ENCODE data around the gene RAB31.

RAB31 gene

DNA sequence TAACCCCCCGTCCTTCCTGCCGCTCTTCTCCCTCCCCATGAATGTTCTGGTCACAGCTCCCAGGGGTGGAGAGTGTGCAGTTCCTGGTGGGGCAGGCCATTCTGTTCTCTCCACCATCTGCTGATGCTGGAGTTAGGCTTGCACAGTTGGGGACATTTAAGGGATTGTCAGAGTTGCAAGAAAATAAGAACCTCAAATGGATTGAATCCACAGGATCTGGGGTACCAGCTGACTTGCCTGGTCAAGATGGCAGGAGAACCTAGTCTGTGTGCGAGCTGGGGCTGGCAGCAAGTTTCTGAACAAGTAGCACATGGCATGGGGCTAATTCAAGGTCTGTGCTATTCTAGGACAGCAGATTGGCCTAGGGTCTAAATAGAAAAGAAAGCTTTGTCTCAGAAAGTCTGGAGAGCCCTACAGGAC is 116.9 kb downstream of the RAB31 start:
- no peak for DNase-seq

- DNase-seq: no peak
Measured at GRCh38 chr18:9825571-9826073, 117.5 kb downstream of the RAB31 start.

GRCh38 chr18:9826685-9827084 is 118.6 kb downstream of the RAB31 start:
- DNase-seq: no peak

DNA sequence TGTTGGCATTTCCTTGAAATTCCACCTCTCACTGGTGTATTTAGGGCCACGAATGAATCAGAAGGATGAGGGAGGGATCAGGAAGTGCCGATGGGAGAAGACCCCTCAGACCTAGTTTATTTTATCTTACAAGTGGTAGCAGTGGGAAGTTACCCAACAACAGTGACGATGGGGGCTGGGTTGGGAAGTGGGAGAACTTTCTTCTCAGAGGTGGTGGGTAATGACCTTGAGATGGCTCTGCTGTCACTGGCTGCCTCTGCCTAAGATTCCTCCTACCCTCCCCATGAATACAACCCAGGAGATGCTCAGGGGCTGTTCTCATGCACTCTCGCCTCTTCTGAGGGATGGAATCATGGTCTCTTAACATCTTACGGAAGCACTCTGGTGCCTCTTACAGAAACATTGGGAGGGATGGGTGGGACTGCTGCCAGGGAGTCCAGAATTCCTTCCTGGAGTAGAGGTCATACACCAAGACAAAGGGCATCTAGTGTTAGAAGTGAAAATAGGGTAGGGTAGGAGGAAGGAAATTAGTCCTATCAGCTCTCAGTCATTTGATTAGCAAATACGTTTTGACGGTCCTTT is 119.2 kb downstream of the RAB31 start:
- DNase-seq: no peak

GRCh38 chr18:9827793-9828505 is 119.8 kb downstream of the RAB31 start:
- no peak for DNase-seq

DNA sequence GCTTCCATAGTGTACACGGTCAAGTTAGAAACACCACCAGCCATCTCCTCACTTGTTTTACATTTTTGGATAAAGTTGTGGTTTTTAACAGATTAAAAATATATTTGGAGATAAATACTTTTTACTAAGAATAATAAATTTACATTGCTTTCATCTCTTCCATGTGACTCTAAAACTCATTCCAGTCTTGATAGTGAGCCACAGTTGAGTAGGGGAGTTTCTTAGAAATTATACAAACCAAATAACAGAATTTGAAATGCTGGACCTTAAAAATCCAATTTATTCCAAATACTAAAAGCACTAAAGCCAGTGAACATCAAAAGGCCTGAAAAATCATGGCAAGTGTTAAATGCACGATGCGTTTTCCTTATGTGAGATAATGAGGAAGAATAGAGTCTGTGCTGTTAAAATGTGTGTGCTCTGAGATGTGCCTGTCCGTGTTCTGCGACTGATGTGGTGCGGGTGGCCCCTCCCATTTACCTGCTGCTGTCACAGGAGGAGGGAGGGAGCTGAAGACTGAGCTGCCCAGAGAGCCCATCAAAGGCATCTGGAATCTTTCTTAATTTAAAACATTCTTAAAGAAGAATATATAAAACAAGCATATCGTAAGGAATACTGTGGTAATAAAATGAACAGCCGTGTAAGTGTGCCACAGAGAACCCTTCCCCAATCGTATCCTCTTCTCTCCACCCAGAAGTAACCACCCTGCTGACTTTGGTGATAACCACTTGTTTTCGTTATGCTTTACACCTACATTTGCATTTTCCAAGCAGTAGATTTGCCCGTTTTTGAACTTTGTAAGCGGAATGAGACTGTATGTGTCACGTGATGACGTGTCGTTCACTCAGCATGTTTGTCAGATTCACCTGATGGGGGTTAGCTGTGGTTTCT is 120.7 kb downstream of the RAB31 start:
- DNase-seq: no peak

- DNase-seq: no peak
Measured at GRCh38 chr18:9829397-9829712, 121.3 kb downstream of the RAB31 start.

DNA sequence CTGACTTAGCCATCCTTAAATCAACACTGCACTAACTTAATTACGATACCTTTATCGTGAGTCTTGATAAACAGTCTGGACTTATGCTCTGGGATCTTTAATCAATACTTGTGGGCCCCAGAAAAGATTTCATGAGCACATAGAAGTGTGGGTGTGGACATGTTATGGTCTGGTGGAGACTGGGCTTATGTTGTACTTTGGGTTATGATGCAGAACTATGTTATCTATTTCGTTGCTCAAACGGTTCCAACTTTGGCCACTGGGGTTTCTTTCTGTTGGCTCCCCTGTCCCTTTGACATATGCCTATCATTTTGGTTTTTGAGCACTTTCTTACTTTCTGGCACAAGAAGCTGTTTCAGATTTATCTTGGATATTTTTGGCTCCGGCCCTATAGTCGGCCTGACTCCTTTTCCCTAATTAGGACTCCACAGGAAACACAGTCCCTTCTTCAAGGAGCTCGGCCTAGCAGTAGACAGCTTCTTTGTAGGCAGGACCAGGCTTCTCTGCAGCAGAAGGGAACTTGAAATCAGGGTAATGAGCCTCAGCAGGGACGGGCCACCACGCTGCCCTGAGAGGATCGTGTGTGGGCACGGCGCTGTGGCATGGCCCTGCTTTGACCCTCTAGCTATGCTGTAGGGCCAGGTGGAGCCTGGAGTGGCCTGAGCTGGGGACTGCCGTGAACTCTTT is 123.1 kb downstream of the RAB31 start:
- DNase-seq: no peak

DNA sequence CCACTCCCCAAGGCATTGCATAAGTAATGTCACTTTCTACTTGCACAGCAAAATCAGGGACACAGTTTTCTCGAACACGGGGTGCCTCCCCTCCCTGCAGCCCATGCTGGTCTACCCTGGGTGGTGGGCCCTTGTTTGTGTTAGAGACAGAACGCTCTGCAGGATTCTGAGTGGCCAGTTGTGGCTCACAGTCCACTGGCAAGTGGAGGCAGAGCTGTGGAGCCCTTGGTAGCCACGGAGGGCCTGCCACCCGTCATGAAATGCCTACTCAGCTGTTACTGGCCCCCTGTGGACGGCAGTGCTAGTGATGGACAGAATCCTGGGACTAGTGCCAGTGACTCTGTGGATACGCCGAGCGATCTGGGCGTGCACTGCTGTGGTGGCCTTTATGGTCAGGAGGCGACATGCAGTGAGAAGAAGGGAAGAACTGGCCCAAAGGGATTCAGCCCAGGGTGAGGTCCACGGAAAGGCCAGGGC is 123.7 kb downstream of the RAB31 start:
- DNase-seq: no peak

GRCh38 chr18:9832871-9833270 is 124.8 kb downstream of the RAB31 start:
- DNase-seq: no peak

DNA sequence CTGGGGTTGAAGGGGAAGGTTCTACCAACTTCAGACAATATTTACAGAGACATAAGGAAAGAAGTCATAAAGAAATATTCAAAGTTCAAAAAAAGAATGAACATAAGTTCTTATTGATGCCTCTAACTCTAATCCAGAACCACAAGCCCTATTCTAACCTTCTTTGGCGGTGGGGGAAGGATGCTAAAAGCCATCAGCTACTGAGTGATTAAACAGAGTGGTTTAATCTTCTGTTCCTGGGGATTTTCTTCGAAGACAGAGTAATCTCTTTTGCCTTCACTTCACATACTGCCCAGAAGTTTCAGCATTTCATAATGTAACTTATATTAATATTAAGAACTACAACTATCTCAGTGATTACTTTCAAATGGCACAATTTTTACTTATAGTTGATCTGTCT is 126.5 kb downstream of the RAB31 start:
- DNase-seq: no peak

DNA sequence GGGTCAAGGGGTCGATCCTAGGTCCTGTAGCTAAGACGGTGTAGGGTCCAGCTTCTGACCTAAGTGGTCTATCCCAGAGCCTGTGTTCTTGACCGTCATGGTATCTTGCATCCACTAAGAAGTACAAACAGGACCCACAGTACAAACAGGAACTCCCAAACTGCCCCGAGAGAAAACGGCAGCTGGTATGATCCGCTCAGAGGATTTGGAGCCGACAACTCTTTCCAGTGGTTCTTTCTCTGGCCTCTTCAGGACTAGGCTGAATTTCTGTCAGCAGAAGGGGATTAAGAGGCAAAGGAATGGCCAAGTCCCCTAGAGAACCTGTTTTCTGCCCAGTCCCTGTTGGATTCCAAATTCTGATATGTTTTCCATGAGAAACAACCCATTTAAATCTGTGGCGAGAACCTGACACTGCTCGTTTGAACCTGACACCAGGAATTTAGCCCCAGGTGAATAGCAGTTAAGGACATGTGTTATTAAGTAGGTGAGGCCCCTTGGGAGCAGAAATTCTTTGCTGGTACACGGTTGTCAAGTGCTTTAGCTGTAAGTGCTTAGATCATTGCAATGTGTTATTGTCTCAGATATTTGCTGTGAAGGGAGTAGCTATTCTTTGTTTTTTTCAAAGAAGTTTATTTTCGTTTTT is 127.1 kb downstream of the RAB31 start:
- DNase-seq: no peak

- DNase-seq: no peak
Measured at GRCh38 chr18:9835825-9836224, 127.7 kb downstream of the RAB31 start.

DNA sequence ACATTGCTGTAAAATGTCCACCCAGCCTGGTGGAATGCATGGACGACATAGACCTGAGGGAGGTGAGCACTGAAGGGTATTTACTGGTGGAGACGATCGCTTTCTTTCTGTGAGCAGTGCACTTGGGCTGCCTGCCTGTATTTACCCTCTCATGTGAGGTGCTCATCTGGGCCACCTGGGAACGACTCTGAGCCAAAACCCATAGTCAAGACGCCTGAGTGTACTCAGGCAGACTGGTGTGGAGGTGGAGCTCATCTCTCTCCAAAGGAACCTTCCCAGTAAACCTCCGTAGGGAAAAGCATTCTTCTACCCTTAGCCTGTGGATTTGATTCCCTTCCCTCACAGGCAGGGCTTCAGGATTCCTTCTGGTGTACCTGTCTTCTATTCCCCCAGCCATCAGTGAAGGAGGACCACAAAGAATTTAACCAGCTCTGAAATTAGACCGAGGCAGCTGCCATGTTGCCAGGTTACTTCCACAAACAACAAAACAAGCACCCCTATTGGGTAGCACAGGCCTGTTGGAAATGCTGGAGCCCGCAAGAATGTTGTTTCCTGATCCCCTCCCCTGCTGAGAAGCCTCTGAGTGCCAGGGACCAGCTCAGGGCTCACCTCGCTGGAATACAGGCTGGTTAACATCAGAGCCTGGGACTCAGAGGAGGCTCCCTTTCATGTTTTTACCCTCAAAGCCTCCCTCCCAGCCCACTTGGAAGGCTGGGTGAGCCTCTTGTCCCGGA is 130.2 kb downstream of the RAB31 start:
- no peak for DNase-seq

GRCh38 chr18:9839211-9839610 is 131.1 kb downstream of the RAB31 start:
- DNase-seq: no peak

DNA sequence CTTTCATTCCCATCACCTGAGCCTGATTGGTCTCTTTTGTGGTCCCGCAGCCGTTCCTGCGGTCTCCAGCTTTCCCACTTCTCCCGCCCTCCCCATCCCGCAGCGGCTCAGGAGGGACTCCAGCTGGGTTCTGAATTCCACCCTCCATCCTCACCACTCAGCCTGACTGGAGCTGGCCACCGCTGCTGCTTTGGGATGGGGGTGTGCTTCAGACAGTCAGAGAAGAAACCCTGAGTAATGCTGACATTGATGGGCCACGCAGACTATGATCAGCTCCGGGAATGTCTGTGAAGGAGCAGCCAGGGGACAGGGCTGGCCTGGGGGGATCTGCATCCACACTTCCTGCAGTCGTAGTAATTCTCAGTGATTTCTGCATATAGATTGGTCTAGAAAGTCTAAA is 131.8 kb downstream of the RAB31 start:
- no peak for DNase-seq

DNA sequence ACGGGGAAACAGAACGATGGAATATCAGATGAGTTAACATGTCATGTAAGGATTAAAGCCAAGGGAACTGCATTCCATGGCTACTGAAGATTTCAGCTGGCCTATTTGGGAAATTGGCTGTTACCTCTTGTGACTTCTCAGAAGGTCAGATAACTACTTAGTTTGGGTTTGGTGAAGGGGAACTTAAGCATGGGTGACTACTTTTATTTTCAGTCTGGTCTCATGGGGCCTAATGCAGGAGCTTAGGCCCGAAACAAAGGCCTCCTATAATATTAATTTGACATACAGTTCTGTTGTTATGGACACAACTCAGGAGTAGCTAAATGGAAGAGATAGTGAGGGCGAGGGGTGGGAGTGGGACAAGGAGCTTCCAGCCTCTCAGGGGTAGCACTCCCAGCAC is 133.7 kb downstream of the RAB31 start:
- DNase-seq: no peak

GRCh38 chr18:9842448-9842847 is 134.3 kb downstream of the RAB31 start:
- DNase-seq: no peak

DNA sequence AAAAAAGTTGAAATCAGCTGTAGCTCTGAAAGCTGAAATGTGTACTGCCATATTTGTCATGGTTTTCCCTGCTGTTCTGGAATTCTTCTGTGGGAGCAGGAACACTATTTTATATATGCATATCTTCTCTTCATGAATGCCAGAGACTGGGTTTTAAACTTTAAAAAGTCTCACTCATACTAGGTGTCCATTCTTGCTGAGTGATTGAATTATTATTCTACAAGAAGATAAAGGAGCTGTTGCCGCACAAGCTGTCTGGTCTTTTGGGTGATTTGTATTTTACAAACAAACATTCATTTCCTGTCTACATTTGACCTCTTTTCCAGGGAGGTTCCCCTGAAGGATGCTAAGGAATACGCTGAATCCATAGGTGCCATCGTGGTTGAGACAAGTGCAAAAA is 137.2 kb downstream of the RAB31 start:
- no peak for DNase-seq

GRCh38 chr18:9846162-9846925 is 138.2 kb downstream of the RAB31 start:
- DNase-seq: no peak
